Left lung (tissue), 10 donors: ENCODE measurements around the gene SSR1. TPM values are rescaled to one million over a fixed set of nuclear protein-coding genes. Genes with fewer than 3 reads are reported as not detected.
A peak's percentile ranks its signal among the peaks of the same experiment; 100 is the strongest.

Experiments used
- ATAC-seq: fragments of 200-7000 bp; cut with Tn5 transposase; one replicate; pipeline ENCODE4 v1.9.1; 2020; ENCODE audit warnings: moderate library complexity
- DNase-seq, 4 donors: peaks; one replicate each; pipeline ENCODE4 v3.0.0-alpha.2; 2013 to 2020
- H3K27ac ChIP-seq, 2 donors: fragments of 200-600 bp; sonication (generic) in 1 of 2; one replicate each; pipeline versions ENCODE4 v1.5.0 to v1.8.0; 2020 to 2021
- H3K27me3 ChIP-seq, 2 donors: fragments of 200-600 bp; sonication (generic) in 1 of 2; one replicate each; pipeline versions ENCODE4 v1.5.0 to v1.8.0; 2020 to 2021
- H3K36me3 ChIP-seq, 2 donors: fragments of 200-600 bp; sonication (generic) in 1 of 2; one replicate each; pipeline versions ENCODE4 v1.5.0 to v1.8.0; 2020 to 2021
- H3K4me1 ChIP-seq, 2 donors: fragments of 200-600 bp; one replicate each; pipeline ENCODE4 v1.8.0; 2021
- H3K4me3 ChIP-seq, 2 donors: fragments of 200-600 bp; sonication (generic) in 1 of 2; one replicate each; pipeline versions ENCODE4 v1.5.0 to v1.8.0; 2020 to 2021; ENCODE audit warnings: mild to moderate bottlenecking in 1 of 2
- H3K9me3 ChIP-seq, 2 donors: fragments of 200-600 bp; sonication (generic) in 1 of 2; one replicate each; pipeline versions ENCODE4 v1.5.0 to v1.8.0; 2020 to 2021
- CTCF ChIP-seq, 2 donors: fragments of 200-600 bp; sonication (generic) in 1 of 2; IDR thresholded peaks; one replicate each; pipeline versions ENCODE4 v1.5.0 to v1.8.0; 2021; ENCODE audit warnings: antibody characterized with exemption in 2 of 2
- intact Hi-C, 2 donors: fragments of 100-400 bp; cut with DNase I; formaldehyde crosslinking; loops; one replicate each; pipeline versions ENCODE4 v1.11.2 to v1.14.2; 2022
- polyA plus RNA-seq, 6 donors: library from polyadenylated mRNA; unstranded; fragments of 120-200 nt; gene quantifications; one replicate each; pipeline ENCODE4 v1.2.1, GENCODE V29; 2013; ENCODE audit not compliant: insufficient read length in 6 of 6
- total RNA-seq, 2 donors: library from RNA; stranded (reverse); fragmentation: NEBNext Ultra II Directional; extraction: Animal tissue kit (Norgen Biotek cat#: 25700); gene quantifications; one replicate each; pipeline ENCODE4 v1.2.1, GENCODE V29; 2021
- donor health status: DM: no; HTN: yes; CAD: no.
- donor health status: DM: no; HTN: no; CAD: no.

Gene SSR1
- total and polyA plus RNA-seq, 8 donors: 111 to 247 (median 124) TPM

GRCh38 chr6:7246401-7247178 is 66.4 kb downstream of the SSR1 start:
- peaks cover 0 to 68% of the 10 kb centered on the region in 2 donors for H3K36me3 ChIP-seq
- H3K4me3 ChIP-seq: no peak overlapping the region
- no peaks in the 10 kb centered on the region for H3K27me3 ChIP-seq
- no peak for DNase-seq
- no peak overlapping the region for H3K27ac ChIP-seq
- H3K9me3 ChIP-seq: no peaks in the 10 kb centered on the region
- H3K4me1 ChIP-seq: peaks cover 18 to 27% of the 10 kb centered on the region in 2 donors
- intact Hi-C loops: loop anchor here in 1 of 2 donors (10.0 kb wide), 1 partner anchor 572 kb away; no protein-coding TSS in a partner anchor
- TF ChIP-seq CTCF (IDR thresholded peaks at IDR 0.05): no peak
- no peak for ATAC-seq

- H3K36me3 ChIP-seq: peaks cover 0 to 68% of the 10 kb centered on the region in 2 donors
- no peaks in the 10 kb centered on the region for H3K27me3 ChIP-seq
- H3K27ac ChIP-seq: no peak overlapping the region
- no peak overlapping the region for H3K4me3 ChIP-seq
- peaks cover 19 to 32% of the 10 kb centered on the region in 2 donors for H3K4me1 ChIP-seq
- TF ChIP-seq CTCF (IDR thresholded peaks at IDR 0.05): no peak
- intact Hi-C loops: loop anchor here in 1 of 2 donors (10.0 kb wide), 1 partner anchor 571 kb away; no protein-coding TSS in a partner anchor
- H3K9me3 ChIP-seq: no peaks in the 10 kb centered on the region
- ATAC-seq (no peak), DNase-seq (no peak)
These were observed 67.2 kb downstream of the SSR1 start for GRCh38 chr6:7245668-7246393.

- TF ChIP-seq CTCF (IDR thresholded peaks at IDR 0.05): peak; percentile 79 to 88
- no peaks in the 10 kb centered on the region for H3K27me3 ChIP-seq
- intact Hi-C loops: loop anchor here in 1 of 2 donors (10.0 kb wide), 1 partner anchor 569 kb away; no protein-coding TSS in a partner anchor
- H3K9me3 ChIP-seq: no peaks in the 10 kb centered on the region
- peaks cover 19 to 39% of the 10 kb centered on the region in 2 donors for H3K4me1 ChIP-seq
- peaks cover 0 to 61% of the 10 kb centered on the region in 2 donors for H3K36me3 ChIP-seq
- ATAC-seq (peak; percentile 74), DNase-seq (peak in 1 of 4 donors; percentile 74)
- no peak overlapping the region for H3K4me3 ChIP-seq
- peak overlapping the region; percentile 41 to 67 for H3K27ac ChIP-seq
These were observed 69.6 kb downstream of the SSR1 start for GRCh38 chr6:7243179-7243981.

- H3K9me3 ChIP-seq: no peaks in the 10 kb centered on the region
- ATAC-seq: no peak
- peak overlapping the region; percentile 41 to 67 for H3K27ac ChIP-seq
- intact Hi-C loops: loop anchor here in 1 of 2 donors (10.0 kb wide), 1 partner anchor 568 kb away; no protein-coding TSS in a partner anchor
- no peak for TF ChIP-seq CTCF (IDR thresholded peaks at IDR 0.05)
- DNase-seq: no peak
- H3K4me1 ChIP-seq: peaks cover 19 to 40% of the 10 kb centered on the region in 2 donors
- H3K27me3 ChIP-seq: no peaks in the 10 kb centered on the region
- peaks cover 0 to 55% of the 10 kb centered on the region in 2 donors for H3K36me3 ChIP-seq
- H3K4me3 ChIP-seq: no peak overlapping the region
These were observed 70.2 kb downstream of the SSR1 start for GRCh38 chr6:7242835-7243178.
